NCI-H1092 (cell line): ENCODE data around the gene SUGCT.
"Not testable (repeated sequence)": the region's sequence is repeated elsewhere in the genome, so short reads cannot be mapped to it uniquely, and the experiment has no call there.

Experiments
- DNase-seq: peaks from one replicate; lab custom pipeline; 2025; lab: John Stamatoyannopoulos, UW

The SUGCT gene

DNA sequence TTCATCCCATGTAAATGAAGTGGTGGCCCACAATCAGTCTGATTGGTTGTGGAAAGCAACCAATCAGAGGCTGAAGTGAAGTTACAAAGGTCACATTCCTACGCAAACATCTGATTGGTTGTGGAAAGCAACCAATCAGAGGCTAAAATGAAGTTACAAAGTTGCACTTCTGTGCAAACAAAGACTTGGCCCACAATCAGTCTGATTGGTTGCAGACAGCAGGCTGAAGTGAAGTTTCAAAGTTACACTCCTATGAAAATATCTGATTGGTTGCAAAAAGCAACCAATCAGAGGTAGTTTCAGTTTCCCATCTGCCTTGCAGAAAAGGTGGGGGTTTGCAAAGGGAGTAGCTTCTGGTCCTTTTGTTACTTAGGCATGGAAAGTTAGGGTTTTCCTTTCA lies 492.6 kb downstream of the SUGCT start:
- DNase-seq = not testable (repeated sequence)

DNA sequence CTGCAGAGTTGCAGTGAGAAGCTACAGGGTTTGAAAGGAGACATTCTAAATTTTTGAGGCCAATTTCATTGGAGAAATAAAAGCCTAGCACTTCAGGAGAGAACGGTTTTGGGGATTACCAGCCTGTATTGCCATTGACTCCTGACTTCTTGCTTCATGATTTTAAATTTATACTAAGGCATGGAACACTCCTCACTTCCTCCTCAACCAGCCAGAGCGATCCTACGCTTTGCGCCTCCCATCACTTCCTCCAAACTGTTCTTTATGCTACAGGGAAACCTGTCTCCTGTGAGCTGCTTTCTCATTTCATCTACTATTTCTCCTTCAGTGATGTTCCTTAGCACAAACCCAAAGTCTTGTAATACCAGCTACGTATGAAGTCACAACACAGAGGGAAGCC lies 495.1 kb downstream of the SUGCT start:
- DNase-seq = no peak

DNA sequence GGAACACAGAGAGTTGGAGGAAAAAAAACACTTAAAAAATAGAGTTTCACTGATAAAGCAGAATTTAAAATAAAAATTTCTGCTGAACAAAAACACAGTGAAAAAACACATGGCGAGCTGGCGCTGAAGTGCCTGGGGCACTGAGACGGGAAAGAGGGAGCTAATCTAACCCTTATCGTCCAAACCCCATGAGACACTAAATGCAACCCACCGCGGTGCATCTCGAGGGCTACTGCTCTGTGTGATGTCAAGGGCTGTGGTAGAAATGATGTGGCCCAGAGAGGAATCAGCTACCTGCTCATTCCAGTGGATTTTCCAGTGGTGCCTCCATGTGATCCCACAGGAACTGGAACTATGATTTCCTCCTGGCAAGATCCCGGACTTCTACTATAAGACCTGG lies 499.3 kb downstream of the SUGCT start:
- DNase-seq = no peak

DNA sequence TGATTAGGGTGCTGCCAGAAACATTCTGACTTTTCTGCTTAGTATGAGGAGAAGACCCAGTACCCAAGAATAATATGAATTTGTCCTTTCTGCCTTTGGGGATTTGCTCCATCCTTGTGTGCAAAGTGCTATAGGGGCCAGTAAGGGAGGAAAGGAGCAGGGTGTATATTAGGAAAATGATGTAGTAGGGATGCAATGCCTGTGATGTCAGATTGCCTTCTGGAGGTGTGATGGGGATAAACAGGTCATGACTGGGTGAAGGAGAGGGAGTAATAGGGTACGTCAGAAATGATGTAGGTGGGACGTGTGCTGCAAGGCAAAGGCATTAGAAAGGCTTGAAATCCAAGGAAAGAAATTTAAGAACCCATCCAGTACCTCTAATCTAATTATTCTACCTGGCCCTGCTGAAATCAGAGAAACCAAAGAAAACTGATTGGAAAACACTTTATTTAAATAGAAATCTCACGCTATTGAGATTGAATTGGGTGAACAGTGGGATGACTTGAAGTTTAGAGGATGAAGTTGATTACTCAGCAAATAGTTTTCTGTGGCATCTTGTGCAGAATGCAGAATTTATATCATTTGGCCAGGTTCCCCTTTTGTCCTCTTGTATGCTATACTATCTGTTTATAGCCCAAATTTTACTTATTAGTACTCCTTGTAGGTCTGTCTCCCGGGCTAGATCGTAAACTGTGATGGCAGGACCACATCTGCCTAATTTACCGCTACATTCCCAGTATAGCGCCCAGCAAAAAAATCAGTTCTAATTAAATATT lies 503.9 kb downstream of the SUGCT start:
- no peak for DNase-seq

DNA sequence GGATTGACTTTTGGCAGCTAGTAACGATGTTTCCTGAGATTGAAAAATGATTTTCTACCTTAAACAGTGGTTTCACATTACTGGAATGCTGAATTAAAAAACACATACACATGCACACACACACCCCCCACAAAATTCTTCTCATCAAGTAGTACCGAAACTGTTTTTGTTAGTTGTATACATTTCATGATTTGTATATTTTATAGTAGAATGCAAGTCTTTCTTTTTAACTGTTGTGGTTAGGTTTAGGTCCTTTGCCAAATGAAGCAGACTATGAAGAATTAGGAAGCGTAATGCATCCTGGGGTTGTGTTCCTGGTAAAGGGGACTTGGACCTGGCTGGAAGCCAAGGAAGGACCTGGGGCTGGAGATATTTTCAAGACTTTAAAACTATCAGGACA lies 505.8 kb downstream of the SUGCT start:
- no peak for DNase-seq

DNA sequence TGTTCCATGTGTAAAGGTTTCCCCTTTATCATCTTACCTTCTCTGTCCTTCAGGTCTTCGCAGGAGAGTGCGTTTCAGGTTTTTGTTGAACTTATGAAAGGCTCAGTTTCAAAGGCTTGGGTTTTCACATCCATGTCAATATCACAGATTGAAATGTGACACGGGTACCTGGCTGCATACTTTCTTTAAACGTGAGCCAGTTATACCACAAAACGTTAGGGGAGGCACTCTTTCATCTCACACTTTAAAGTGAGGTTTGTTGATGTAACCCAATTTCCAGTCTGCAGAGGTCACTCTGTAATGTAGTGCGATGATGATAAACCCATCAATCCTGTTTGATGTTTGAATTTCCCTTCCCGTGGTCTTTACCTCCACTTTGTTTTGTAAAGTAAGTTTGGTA lies 506.9 kb downstream of the SUGCT start:
- no peak for DNase-seq

DNA sequence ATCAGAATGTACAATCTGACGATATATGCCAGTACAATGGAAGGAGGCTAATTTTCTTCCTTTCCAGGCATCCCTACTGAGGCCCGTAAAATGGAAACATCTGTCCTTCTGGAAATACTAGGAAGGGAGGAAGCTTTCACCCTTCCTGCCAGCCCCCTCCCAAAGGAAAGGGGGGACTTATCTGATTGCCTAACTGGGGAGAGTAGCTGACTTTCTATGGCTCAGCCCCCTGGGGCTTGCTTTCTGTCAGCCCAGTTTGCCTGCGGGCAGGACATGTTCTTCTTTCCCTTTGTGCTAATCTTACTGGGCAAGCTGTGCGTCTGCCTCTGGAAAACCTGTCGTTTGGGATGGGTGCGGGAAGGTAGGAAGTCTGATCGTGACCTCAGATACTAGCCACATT lies 508.9 kb downstream of the SUGCT start:
- no peak for DNase-seq

DNA sequence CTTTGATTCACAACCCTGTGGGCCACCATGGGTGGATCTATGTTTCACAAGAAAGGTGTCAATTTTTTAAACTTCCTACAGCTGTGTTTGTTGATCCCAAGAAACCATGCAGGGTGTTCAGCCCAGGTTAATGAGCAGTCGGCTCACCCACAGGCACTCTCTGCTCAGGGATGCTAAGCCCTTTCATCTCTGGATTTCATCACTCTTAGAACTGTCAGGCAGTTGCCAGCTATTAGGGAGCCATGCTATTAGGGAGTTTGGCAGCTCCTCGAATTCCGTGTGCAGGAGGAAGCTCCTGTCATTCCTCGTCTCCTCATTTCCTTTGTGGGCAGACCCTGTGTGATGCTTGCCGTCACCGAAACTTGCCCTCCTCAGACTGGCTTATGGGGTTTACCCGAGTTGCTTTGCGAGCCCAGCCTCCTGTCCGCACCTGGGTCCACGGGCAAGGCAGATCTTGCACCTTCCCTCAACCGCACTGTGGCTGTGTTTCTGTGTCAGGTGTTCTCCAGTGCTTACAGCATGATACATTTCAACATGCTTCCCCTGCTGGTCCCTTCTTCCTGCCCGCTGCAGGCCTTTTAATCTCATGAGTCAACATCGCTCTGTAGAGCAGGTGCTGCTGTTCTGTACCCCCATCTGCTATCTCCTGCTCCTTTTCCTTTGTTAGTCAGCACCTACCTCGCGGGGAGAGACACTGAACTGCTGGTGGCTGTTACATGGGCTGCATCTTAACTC lies 509.8 kb downstream of the SUGCT start:
- DNase-seq = no peak

DNA sequence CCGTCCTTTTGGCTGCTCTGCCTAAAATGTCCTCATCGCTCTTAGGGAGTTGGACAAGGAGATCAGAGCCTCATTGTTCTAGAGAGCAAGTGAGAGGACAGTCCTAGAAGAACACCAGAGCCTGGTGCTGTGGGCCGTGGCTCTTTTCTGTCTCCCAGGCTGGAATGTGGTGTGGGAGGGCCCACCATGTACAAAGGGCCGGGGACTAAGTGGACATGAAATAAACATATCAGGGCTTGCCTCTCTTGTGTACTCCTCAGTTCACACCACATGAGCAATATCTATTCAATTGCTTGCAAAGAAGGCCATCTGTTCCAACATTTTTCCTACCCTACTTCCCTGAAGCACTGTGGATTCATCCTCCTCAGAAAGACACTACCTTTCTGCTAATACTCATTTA lies 510.4 kb downstream of the SUGCT start:
- DNase-seq = no peak

DNA sequence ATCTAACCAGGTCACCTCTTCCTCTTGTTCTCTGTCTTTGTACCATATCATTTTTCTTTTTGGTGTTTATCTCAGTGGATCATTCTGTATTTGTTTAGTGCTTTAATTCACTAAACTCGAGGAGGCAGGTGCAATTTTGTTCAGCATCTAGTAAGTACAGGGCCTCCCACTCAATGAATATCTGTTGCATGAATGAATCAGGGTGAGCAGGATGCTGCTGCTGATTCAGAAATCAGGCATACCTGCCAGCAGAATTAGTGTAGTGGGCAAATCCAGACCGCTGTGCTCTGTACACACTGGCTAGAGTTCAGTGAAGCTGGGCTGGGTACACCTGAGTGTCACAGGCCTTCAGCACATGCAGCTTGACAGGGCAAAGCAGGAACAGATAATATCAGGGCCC lies 511.9 kb downstream of the SUGCT start:
- DNase-seq = no peak

DNA sequence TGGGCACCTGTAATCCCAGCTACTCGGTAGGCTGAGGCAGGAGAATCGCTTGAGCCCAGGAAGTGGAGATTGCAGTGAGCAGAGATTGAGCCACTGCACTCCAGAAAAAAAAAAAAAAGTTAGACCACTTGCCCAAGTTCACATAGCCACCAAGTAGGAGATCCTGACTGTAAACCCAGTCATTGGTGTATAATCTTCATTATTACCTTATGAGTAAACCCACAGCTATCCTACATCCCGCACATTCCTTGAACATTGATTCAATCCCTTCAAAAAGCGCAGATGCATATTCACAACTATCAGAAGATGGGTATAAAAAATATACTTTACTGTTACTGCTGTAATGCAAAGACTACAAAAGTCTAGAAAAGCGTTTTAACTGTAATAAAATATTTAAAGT lies 512.9 kb downstream of the SUGCT start:
- no peak for DNase-seq

DNA sequence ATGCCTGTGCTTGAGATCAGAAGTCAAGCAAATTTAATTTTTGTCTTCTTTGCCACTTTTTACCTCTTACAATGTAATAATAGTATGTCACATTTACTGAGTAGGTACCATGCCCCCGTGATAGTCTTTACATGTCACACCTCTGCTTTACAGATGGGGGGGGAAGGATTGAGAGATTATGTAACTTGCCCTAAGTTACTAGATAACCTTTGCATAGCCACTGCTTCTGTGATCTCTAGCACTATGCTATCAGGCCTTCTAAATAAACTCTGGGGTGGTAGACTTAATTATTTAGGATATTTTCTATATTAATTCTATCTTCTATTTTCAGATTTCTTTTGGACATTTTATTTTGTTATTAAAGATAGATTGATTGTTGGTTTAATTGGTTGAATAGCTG lies 514.4 kb downstream of the SUGCT start:
- no peak for DNase-seq

DNA sequence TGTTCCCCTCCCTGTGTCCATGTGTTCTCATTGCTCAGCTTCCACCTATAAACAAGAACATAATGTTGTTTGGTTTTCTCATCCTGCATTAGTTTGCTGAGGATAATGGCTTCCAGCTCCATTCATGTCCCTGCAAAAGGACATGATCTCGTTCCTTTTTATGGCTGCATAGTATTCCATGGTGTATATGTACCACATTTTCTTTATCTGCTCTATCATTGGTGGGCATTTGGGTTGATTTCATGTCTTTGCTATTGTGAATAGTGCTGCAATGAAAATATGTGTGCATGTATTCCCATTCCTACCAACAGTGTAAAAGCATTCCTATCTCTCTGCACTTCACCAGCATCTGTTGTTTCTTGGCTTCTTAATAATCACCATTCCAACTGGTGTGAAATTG lies 516.1 kb downstream of the SUGCT start:
- not testable (repeated sequence) for DNase-seq

DNA sequence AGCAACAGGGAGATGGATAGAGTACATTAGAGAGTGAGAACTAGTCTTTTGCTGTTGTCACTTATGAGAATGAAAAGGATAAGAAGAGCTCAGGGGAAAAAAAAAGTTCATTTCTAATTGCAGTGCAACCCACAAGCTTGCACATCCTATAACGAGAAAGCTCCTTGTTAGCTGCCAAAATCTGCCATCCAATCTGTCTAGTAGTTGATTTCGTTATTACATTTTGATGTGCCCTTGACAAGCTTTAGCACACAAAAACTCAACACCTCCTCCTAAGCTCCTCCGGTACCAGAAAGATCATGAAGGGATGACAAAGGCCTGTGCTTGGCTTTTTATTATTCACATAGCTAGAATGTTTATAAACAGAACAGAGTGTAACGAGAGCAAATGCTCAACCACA lies 519.4 kb downstream of the SUGCT start:
- no peak for DNase-seq

DNA sequence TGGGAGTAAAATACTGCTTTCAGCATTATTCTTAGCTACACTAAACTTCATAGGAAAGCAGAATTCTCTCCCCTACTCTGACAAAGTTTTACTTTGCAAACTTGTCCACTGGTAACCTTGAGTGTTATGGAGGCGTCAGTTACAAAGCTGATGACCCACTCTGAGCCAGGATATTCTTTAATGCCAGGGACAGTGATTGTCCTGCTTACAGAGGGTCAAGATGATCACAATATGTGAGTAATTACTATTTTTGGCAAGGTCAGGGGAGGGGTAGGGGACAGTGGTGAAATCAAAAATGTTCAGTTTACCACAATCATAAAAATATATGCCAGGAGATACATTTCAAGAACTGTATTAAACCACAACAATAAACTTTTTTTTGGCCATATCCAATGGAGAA lies 520.6 kb downstream of the SUGCT start:
- no peak for DNase-seq

DNA sequence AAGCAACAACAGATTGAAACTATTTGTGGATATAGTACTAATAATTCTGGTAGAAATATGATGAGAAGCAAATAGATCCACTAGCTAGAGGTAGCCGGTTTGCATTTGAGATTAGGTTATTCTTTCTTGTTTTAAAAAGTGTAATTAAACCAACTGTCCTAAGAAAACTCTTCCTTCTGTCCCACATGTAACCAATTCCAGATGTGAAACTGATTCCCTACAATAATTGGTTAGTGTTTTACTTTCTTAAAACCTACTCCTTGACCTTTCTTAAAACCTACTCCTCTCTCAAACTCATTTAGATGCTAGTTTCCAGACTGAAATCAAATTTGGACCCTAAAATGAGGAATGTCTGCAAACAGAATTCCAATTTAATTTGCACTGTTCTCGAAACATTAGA lies 521.5 kb downstream of the SUGCT start:
- DNase-seq = no peak

DNA sequence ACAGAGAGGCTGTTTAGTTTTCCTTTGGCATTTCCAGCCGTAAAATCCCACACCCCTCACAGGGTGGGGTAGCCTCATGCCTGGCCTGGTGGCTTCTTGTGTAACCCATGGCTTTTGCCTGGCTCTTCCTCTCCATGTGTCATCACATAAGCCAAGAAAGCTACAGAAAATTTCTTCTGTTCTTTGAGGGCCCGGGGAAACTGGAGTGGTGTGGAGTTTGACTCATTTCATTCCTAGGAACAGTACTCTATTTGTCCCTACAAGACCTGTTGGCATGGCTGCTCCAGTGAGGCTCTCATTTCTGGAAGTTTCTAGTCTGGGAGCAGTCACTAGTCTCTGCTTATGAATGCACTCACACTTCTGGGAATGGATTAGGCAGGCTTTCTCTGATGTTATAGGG lies 523.9 kb downstream of the SUGCT start:
- no peak for DNase-seq

DNA sequence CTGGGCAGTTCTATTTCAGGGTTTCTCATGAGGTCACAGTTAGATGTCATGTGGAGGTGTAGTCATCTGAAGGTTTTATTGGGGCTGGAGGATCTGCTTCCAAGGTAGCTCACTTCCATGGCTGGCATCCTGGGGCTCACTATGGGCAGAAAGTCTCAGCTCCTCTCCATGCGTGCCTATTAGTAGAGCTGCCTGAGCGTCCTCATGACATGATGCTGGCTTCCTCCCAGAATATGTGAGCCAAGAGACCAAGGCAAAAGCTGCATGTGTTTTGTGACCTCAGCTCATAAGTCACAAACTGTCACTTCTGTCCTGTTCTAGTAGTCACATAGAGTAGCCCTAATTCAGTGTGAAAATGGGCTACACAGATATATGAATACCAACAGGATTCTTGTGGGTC lies 524.4 kb downstream of the SUGCT start:
- DNase-seq = no peak

DNA sequence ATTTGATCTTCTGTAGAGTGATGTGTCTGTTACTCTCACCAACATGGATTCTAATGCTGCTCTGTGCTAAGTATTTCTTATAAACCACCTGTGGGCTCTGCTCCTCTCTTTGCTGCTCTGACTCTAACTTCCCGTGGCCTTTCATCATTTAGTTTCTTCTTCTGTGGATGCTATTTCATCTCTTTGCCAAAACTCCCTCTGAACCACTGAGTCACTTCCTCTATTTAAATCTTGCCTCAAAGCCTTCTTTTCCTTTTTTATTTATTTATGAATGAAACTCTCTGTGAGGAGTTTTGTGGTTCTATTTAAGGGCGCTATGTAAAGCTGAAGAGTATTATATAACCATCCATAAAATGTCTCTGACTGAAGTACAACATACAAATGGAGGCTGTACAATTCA lies 538.5 kb downstream of the SUGCT start:
- DNase-seq = no peak

DNA sequence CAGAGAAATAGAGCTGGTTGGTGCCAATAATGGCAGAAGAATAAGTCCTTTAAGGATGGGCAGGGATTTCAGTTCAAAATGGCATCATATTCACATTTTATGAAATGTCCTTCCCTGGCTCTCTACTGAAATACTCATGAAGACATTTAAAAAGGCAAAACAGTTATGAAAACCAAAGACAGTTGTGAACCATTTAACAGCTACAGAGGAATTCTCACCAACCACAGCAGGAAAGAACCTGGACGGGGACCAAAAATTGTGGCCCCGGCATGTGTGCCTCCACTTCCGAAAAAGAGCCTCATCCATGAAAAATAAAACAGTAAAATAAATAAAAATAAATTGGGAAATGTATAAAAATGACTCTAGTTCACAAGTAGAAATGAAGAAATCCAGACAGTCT lies 539.5 kb downstream of the SUGCT start:
- no peak for DNase-seq

DNA sequence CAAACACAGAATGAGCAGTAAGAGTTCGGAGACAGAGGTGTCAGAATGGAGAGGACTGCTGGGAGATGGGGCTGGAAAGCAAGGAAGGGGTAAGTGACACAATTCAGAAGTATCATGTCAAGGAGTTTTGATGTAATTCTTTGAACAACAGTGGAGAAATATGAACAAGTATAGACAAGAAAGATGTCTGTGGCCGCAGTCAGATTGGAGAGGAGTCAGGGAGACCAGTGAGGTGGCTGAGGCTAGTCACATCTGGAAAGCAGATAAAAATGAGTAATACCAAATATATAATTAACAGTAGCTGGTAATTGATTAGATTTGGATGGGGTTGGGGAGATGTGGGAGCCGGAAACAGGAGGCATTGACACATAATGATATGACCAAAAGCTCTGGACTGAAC lies 540.9 kb downstream of the SUGCT start:
- no peak for DNase-seq

DNA sequence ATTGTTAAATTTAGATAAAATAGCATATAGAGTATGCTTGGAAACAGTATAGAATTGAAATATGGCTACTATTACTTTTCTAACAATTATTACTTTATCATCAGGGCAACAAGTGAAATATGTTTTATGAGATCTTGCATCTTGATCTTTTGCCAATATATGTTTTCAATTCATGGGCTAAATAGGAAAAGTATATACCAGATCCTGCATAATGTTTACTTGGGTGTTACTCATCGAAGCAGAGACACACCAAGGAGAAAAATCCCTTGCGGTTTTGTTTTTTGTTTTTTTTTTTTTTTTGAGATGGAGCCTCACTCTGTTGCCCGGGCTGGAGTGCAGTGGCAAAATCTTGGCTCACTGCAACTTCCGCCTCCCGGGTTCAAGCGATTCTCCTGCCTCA lies 541.4 kb downstream of the SUGCT start:
- no peak for DNase-seq

DNA sequence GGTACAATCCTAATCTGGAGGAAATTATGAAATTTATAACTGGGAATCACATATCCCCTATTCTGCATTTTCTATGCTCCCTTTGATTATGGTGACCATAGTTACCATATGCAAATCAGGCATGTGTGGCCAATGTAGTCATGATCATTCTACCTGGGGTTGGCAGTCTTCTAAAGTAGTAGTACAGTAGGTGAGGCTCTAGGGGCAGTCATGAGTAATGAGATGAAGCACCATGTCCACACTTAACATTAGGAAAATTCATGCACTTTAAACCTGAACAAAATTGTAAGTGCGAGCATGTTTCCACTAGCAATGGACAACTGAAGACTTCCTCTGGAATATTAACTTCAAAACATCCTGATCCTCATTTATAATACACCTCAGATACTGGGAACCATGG lies 545.9 kb downstream of the SUGCT start:
- no peak for DNase-seq

DNA sequence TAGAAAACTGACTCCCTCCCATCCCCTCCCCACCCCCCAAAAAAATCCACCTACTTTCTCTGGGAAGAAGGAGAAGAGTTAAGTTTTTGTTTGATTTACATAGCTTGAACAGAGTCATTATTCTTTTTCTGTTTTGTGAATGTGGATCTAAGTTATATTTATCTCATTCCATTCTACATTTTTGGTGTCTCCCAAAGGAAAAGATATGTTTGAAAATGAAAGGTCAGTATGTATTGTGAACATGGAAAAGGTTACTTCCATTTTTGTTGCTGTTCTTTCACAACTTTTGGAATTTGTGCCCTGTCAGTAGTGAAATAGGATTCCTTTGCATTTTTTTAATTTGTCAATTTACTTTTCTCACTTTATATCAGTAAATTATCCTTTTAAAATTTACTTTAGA lies 547.9 kb downstream of the SUGCT start:
- no peak for DNase-seq
